ENCODE measurements around the gene C1GALT1. TPM values are rescaled to one million over a fixed set of nuclear protein-coding genes. Genes with fewer than 3 reads are reported as not detected.

C1GALT1 gene
- total RNA-seq, 1 experiment from 2014 or later: 15.6 TPM

DNA sequence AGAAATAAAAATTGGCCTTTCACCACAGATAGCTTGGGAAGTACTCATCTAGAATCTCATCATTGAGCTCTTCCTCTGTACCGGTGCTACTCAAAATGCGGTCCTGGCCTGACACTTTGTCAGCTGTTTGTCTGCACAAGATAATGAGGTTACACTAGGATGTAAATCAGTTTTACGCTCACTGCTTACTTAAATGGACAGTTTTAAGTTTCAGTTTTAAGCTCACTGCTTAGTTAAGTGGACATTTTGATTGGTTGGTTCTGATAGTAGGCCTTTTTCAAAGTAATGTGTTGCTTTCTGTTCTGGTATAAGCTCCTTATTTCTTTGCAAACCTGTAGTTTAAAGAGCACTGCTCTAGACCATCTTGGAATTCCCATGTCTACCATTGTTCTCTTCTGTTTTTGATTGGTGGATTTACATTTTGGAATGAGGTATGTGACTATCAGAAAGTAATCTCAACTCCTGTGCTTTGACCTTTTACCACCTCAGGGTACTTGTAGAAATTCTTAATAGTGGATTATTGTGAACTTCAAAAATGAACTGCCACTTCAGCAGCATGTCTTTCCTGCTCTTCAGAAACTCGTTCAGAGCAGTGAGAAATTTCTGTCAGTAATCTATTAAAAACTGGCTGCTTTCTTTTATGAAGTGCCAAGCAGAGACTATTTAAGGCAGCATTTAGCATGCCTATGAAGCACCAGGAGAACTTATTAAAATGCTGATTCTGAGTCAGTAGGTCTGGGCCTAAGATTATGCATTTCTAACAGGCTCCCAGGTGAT is 55.0 kb downstream of the C1GALT1 start:
- TF ChIP-seq, protein P1, sequence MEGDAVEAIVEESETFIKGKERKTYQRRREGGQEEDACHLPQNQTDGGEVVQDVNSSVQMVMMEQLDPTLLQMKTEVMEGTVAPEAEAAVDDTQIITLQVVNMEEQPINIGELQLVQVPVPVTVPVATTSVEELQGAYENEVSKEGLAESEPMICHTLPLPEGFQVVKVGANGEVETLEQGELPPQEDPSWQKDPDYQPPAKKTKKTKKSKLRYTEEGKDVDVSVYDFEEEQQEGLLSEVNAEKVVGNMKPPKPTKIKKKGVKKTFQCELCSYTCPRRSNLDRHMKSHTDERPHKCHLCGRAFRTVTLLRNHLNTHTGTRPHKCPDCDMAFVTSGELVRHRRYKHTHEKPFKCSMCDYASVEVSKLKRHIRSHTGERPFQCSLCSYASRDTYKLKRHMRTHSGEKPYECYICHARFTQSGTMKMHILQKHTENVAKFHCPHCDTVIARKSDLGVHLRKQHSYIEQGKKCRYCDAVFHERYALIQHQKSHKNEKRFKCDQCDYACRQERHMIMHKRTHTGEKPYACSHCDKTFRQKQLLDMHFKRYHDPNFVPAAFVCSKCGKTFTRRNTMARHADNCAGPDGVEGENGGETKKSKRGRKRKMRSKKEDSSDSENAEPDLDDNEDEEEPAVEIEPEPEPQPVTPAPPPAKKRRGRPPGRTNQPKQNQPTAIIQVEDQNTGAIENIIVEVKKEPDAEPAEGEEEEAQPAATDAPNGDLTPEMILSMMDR (conservative IDR thresholded peaks at IDR 0.05; ENCODE audit: low read depth, low read length): no peak
- TF ChIP-seq EZH2 (IDR thresholded peaks at IDR 0.05; ENCODE audit: borderline replicate concordance, low read depth, low read length, poor library complexity, severe bottlenecking): no peak
- H3K27me3 ChIP-seq (replicated peaks; ENCODE audit: insufficient read depth, low read depth, low read length, poor library complexity): no peaks in the 10 kb centered on the region
- POLR2A ChIA-PET (ENCODE audit: low non-redundant PET): no interaction called here
- DNase-seq (ENCODE audit: low spot score): no peak
- intact Hi-C loops (cut with micrococcal nuclease; ENCODE audit: unreplicated experiment): no loop called here
- no peaks in the 10 kb centered on the region for H3K9me3 ChIP-seq (ENCODE audit: low read depth, low read length, poor library complexity, severe bottlenecking)
- no peaks in the 10 kb centered on the region for H3K4me1 ChIP-seq (ENCODE audit: insufficient read depth, low read length, poor library complexity, severe bottlenecking)
- no peaks in the 10 kb centered on the region for H3K36me3 ChIP-seq (ENCODE audit: insufficient read depth, low read length, poor library complexity, severe bottlenecking)
- H3K4me3 ChIP-seq (ENCODE audit: low read depth, low read length, poor library complexity, severe bottlenecking): no peak overlapping the region
- no TSS peak for BruUV-seq (replicated peaks)
- H3K27ac ChIP-seq (ENCODE audit: low read depth, low read length, poor library complexity, severe bottlenecking): no peak overlapping the region
- CTCF ChIA-PET: no interaction called here

DNA sequence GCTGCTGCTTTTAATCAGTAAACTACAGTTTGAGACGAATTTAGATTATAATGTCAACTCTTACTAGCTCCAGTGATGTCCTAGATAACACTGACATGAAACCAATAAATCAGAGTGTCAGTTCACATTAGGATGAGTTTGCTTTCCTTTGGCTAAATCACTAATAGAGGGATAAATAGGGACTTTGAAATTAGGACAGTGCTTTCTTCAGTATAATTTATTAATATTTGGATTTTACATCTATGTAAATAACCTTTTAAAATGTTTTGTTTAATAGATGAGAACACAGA is 55.6 kb downstream of the C1GALT1 start:
- intact Hi-C loops (cut with micrococcal nuclease; ENCODE audit: unreplicated experiment): no loop called here
- H3K9me3 ChIP-seq (ENCODE audit: low read depth, low read length, poor library complexity, severe bottlenecking): no peaks in the 10 kb centered on the region
- H3K4me1 ChIP-seq (ENCODE audit: insufficient read depth, low read length, poor library complexity, severe bottlenecking): no peaks in the 10 kb centered on the region
- no peak overlapping the region for H3K4me3 ChIP-seq (ENCODE audit: low read depth, low read length, poor library complexity, severe bottlenecking)
- H3K27ac ChIP-seq (ENCODE audit: low read depth, low read length, poor library complexity, severe bottlenecking): no peak overlapping the region
- no peak for DNase-seq (ENCODE audit: low spot score)
- H3K27me3 ChIP-seq (replicated peaks; ENCODE audit: insufficient read depth, low read depth, low read length, poor library complexity): no peaks in the 10 kb centered on the region
- BruUV-seq (replicated peaks): no TSS peak
- ChIA-PET CTCF (no interaction called here), POLR2A (ENCODE audit: low non-redundant PET) (no interaction called here)
- no peaks in the 10 kb centered on the region for H3K36me3 ChIP-seq (ENCODE audit: insufficient read depth, low read length, poor library complexity, severe bottlenecking)
- TF ChIP-seq EZH2 (IDR thresholded peaks at IDR 0.05; ENCODE audit: borderline replicate concordance, low read depth, low read length, poor library complexity, severe bottlenecking): no peak
- TF ChIP-seq, protein P1 (conservative IDR thresholded peaks at IDR 0.05; ENCODE audit: low read depth, low read length): no peak

DNA sequence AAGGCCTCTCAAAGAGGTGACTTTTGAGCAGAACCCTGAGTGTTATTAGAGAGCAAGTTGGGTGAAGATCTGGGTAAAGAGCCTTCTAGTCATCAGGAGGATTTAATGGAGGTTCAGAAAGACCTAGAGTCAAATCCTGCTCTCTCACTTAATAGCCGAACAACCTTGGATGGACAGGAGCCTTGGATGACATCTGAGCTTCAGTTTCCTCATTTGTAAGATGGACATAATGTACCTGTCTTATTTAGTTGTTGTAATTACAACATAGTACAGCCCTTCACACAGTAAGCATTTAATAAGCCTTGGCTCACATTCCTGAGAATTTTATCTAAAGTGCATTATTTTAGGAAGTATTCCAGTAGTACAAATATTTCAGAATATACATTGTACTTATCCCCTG is 57.0 kb downstream of the C1GALT1 start:
- TF ChIP-seq, protein P1 (conservative IDR thresholded peaks at IDR 0.05; ENCODE audit: low read depth, low read length): no peak
- TF ChIP-seq EZH2 (IDR thresholded peaks at IDR 0.05; ENCODE audit: borderline replicate concordance, low read depth, low read length, poor library complexity, severe bottlenecking): no peak
- no peaks in the 10 kb centered on the region for H3K36me3 ChIP-seq (ENCODE audit: insufficient read depth, low read length, poor library complexity, severe bottlenecking)
- H3K9me3 ChIP-seq (ENCODE audit: low read depth, low read length, poor library complexity, severe bottlenecking): no peaks in the 10 kb centered on the region
- H3K4me1 ChIP-seq (ENCODE audit: insufficient read depth, low read length, poor library complexity, severe bottlenecking): no peaks in the 10 kb centered on the region
- no peaks in the 10 kb centered on the region for H3K27me3 ChIP-seq (replicated peaks; ENCODE audit: insufficient read depth, low read depth, low read length, poor library complexity)
- POLR2A ChIA-PET (ENCODE audit: low non-redundant PET): no interaction called here
- intact Hi-C loops (cut with micrococcal nuclease; ENCODE audit: unreplicated experiment): no loop called here
- CTCF ChIA-PET: no interaction called here
- no peak overlapping the region for H3K4me3 ChIP-seq (ENCODE audit: low read depth, low read length, poor library complexity, severe bottlenecking)
- no peak for DNase-seq (ENCODE audit: low spot score)
- BruUV-seq (replicated peaks): no TSS peak
- H3K27ac ChIP-seq (ENCODE audit: low read depth, low read length, poor library complexity, severe bottlenecking): no peak overlapping the region
